K562 (cell line): ENCODE data around the gene PUDP. TPM values are rescaled to one million over a fixed set of nuclear protein-coding genes. Genes with fewer than 3 reads are reported as not detected.

Source experiments
- ATAC-seq: fragments of 200-7000 bp; cut with Tn5 transposase; 3 replicates; pipeline ENCODE4 v1.9.1; 2020; ENCODE audit warnings: moderate library complexity
- BruUV-seq: library from RNA; stranded (reverse); fragments of 400-500 nt; replicated peaks from 2 replicates; lab custom pipeline; 2021; lab: Mats Ljungman, UMichigan
- CTCF ChIA-PET: fragments of 300-600 bp; formaldehyde crosslinking; extraction: SDS; loops from one replicate; lab custom pipeline; 2021; ENCODE audit warnings: low intra/inter-chr PET ratio; lab: Yijun Ruan, JAX
- POLR2A ChIA-PET: fragments of 300-600, 350-650 bp; sonication (Branson Sonifier 250); formaldehyde crosslinking; extraction: SDS; loops from one replicate; lab custom pipeline; 2021; ENCODE audit warnings: antibody characterized with exemption, inconsistent platforms; lab: Yijun Ruan, JAX
- DNase-seq, 4 experiments: peaks; one replicate each; pipeline versions ENCODE4 v3.0.0 to v3.0.0-alpha.2; 2011 to 2018; ENCODE audit warnings: low spot score in 3 of 4, mixed read lengths in 3 of 4; ENCODE audit errors: extremely low read depth in 1 of 4
- FAIRE-seq: peaks from 2 replicates; lab custom pipeline; 2011; peaks lifted over from hg19 to GRCh38; lab: Jason Lieb, UNC
- H2AFZ ChIP-seq: 2 replicates; pipeline ENCODE4 v1.6.0; 2011; ENCODE audit warnings: low read depth, low read length, control low read depth, inconsistent platforms
- H3K27ac ChIP-seq: fragments of 200-600 bp; 3 replicates; pipeline ENCODE4 v1.8.0; 2011; ENCODE audit warnings: low read depth, mild to moderate bottlenecking, control low read depth, inconsistent platforms, low read length, moderate library complexity, mixed read lengths; ENCODE audit errors: extremely low read depth
- H3K27me3 ChIP-seq, 2 experiments: fragments of 300-600 bp in 1 of 2; 2 replicates in 1 of 2; 3 replicates in 1 of 2; pipeline versions ENCODE4 v1.6.0 to v1.8.0; 2011; ENCODE audit warnings: inconsistent platforms in 2 of 2, low read length in 2 of 2, mild to moderate bottlenecking in 1 of 2, mixed read lengths in 1 of 2, moderate library complexity in 1 of 2; ENCODE audit not compliant: control insufficient read depth in 2 of 2, insufficient read depth in 2 of 2
- H3K36me3 ChIP-seq: fragments of 300-600 bp; 3 replicates; pipeline ENCODE4 v1.8.0; 2011; ENCODE audit warnings: mild to moderate bottlenecking, low read length, inconsistent platforms; ENCODE audit not compliant: control insufficient read depth, insufficient read depth
- H3K4me1 ChIP-seq, 2 experiments: fragments of 200-600 bp in 1 of 2; replicated peaks in 1 of 2; 2 replicates in 1 of 2; 3 replicates in 1 of 2; pipeline versions ENCODE4 v1.5.1 to v1.8.0; 2011; ENCODE audit warnings: inconsistent platforms in 2 of 2, low read length in 2 of 2, mild to moderate bottlenecking in 1 of 2, mixed read lengths in 1 of 2, moderate library complexity in 1 of 2; ENCODE audit not compliant: control insufficient read depth in 2 of 2, insufficient read depth in 2 of 2
- H3K4me2 ChIP-seq: 2 replicates; pipeline ENCODE4 v1.6.1; 2011; ENCODE audit warnings: low read length, control low read depth, inconsistent platforms, mixed read lengths; ENCODE audit not compliant: insufficient read depth
- H3K4me3 ChIP-seq: fragments of 200-600 bp; sonication (generic), shearing (Covaris generic); 2 replicates; pipeline ENCODE4 v1.5.1; 2016; ENCODE audit warnings: control low read depth, inconsistent platforms
- H3K79me2 ChIP-seq: fragments of 200-600 bp; 3 replicates; pipeline ENCODE4 v1.8.0; 2011; ENCODE audit warnings: low read length, inconsistent platforms; ENCODE audit not compliant: control insufficient read depth, insufficient read depth
- H3K9ac ChIP-seq, 2 experiments: 2 replicates each; pipeline versions ENCODE4 v1.6.0 to v1.6.1; 2011; ENCODE audit warnings: low read depth in 2 of 2, low read length in 2 of 2, control low read depth in 1 of 2, inconsistent platforms in 1 of 2, mild to moderate bottlenecking in 1 of 2, mixed read lengths in 1 of 2; ENCODE audit not compliant: insufficient read depth in 1 of 2
- H3K9me1 ChIP-seq: one replicate; pipeline ENCODE4 v1.6.0; 2011; ENCODE audit warnings: inconsistent platforms, mild to moderate bottlenecking, low read length, moderate library complexity; ENCODE audit not compliant: control insufficient read depth, insufficient read depth
- H3K9me3 ChIP-seq: replicated peaks from 2 replicates; pipeline ENCODE4 v1.5.1; 2011; ENCODE audit warnings: low read depth, low read length, inconsistent platforms; ENCODE audit not compliant: control insufficient read depth, insufficient read depth
- H4K20me1 ChIP-seq: replicated peaks from 2 replicates; pipeline ENCODE4 v1.6.1; 2011; ENCODE audit warnings: low read length, inconsistent platforms, mixed read lengths; ENCODE audit not compliant: control insufficient read depth, insufficient read depth
- CTBP1 ChIP-seq: fragments of 450-650 bp; IDR thresholded peaks from 2 replicates; pipeline ENCODE4 v1.6.1; 2016; ENCODE audit warnings: borderline replicate concordance
- FOXK1 ChIP-seq: sonication (generic); formaldehyde crosslinking; IDR thresholded peaks from 2 replicates; pipeline ENCODE4 v1.8.0; 2022; ENCODE audit warnings: missing genetic modification reagents, mild to moderate bottlenecking, borderline replicate concordance
- NR2F6 ChIP-seq: fragments of 450-650 bp; formaldehyde crosslinking; IDR thresholded peaks from 2 replicates; pipeline ENCODE4 v1.4.0; 2020; ENCODE audit warnings: mild to moderate bottlenecking
- RFX1 ChIP-seq: fragments of 450-650 bp; IDR thresholded peaks from 2 replicates; pipeline ENCODE4 v1.6.1; 2016; ENCODE audit warnings: mild to moderate bottlenecking, moderate library complexity
- SRF ChIP-seq, 2 experiments: fragments of 250-450, 450-650 bp in 1 of 2; sonication (Bioruptor Pico) in 1 of 2; sonication (generic) in 1 of 2; formaldehyde crosslinking; IDR thresholded peaks; 2 replicates each; pipeline versions ENCODE4 v1.5.0 to v1.5.1; 2020 to 2022; ENCODE audit warnings: mild to moderate bottlenecking in 1 of 2, missing genetic modification reagents in 1 of 2
- ZNF146 ChIP-seq: IDR thresholded peaks from one replicate; pipeline ENCODE4 v1.6.1; 2018; ENCODE audit warnings: missing compliant biosample characterization; ENCODE audit not compliant: unreplicated experiment
- ZNF75A ChIP-seq: fragments of 450-650 bp; formaldehyde crosslinking; IDR thresholded peaks from 2 replicates; pipeline ENCODE4 v1.4.0; 2020; ENCODE audit warnings: mild to moderate bottlenecking
- WGBS: fragments of 100-300 bp; shearing (Covaris generic); methylation state at CpG from one replicate; pipeline ENCODE4 v1.1.6; 2016; ENCODE audit warnings: low coverage, mixed read lengths; ENCODE audit not compliant: insufficient coverage; ENCODE audit errors: missing lambda C conversion rate; 5-methylcytosine and 5-hydroxymethylcytosine counted together
- in situ Hi-C: fragments of 300-500 bp; cut with MboI; formaldehyde crosslinking; loops from 4 replicates; pipeline ENCODE4 v1.15.0; 2018; ENCODE audit warnings: inconsistent platforms, mixed read lengths
- intact Hi-C: fragments of 100-400 bp; cut with micrococcal nuclease; formaldehyde crosslinking; loops from 2 replicates; pipeline ENCODE4 v1.14.2; 2022
- polyA plus RNA-seq, 8 experiments: library from polyadenylated mRNA; depleted of rRNA in 4 of 8; stranded (reverse) in 5 of 8; unstranded in 3 of 8; fragments of >200 nt; fragmentation: Nextera tagmentation in 2 of 8; fragmentation: Illumina TruSeq in 1 of 8; extraction: Ambion mirVana in 2 of 8; extraction: Trizol in 1 of 8; gene quantifications; 2 replicates each; pipeline versions ENCODE4 v1.2.1 to v1.2.3, GENCODE V29; 2011 to 2014; ENCODE audit warnings: inconsistent platforms in 1 of 8, missing spikeins in 1 of 8
- total RNA-seq, 7 experiments: library from RNA; depleted of rRNA in 6 of 7; stranded (reverse); fragments of >200 nt in 6 of 7; fragmentation: Illumina TruSeq in 2 of 7; extraction: Trizol in 2 of 7; gene quantifications; 2 replicates each; pipeline versions ENCODE4 v1.2.1 to v1.2.3, GENCODE V29; 2011 to 2021; ENCODE audit warnings: low replicate concordance in 1 of 7
- TF ChIP-seq, protein P1 (sequence below): fragments of 250-450 bp; sonication (Bioruptor Pico); IDR thresholded peaks from 2 replicates; pipeline ENCODE4 v1.8.0; 2021; ENCODE audit warnings: mild to moderate bottlenecking, moderate library complexity
- TF ChIP-seq, protein P2 (sequence below): fragments of 450-650 bp; IDR thresholded peaks from 2 replicates; pipeline ENCODE4 v1.6.1; 2016
- TF ChIP-seq, protein P3 (sequence below): sonication (generic); formaldehyde crosslinking; IDR thresholded peaks from 2 replicates; pipeline ENCODE4 v1.8.0; 2023; ENCODE audit warnings: mild to moderate bottlenecking, missing genetic modification reagents

PUDP gene
- total and polyA plus RNA-seq, 9 of the 15 experiments (the other 6 are each of a cell fraction or from before 2014, with no cell fraction given) = 13.6 to 63.0 (median 29.2) TPM

DNA sequence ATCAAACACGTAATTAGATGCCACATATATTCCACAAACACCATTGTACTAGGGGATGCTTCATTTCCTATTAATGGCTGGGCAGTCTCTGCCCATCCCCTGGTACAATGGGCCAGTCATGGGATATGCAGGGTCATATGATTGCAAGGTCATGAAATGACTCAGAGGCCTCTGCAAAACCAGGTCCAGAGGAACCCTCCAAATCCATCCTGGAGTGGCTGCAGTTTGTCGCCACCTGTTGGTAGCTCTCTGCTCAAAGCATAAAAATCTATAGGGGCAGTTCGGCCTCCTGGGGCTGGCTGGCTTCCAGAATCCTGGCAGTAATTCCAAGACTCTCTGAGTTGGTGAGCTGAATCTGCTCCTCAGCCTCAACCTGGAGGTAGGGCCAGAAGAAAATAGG, 22.9 kb upstream of the PUDP start:
- H3K9me1 ChIP-seq = no peaks in the 10 kb centered on the region
- no peak for TF ChIP-seq RFX1
- TF ChIP-seq, protein P1, sequence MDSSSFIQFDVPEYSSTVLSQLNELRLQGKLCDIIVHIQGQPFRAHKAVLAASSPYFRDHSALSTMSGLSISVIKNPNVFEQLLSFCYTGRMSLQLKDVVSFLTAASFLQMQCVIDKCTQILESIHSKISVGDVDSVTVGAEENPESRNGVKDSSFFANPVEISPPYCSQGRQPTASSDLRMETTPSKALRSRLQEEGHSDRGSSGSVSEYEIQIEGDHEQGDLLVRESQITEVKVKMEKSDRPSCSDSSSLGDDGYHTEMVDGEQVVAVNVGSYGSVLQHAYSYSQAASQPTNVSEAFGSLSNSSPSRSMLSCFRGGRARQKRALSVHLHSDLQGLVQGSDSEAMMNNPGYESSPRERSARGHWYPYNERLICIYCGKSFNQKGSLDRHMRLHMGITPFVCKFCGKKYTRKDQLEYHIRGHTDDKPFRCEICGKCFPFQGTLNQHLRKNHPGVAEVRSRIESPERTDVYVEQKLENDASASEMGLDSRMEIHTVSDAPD (CRISPR knock-in tag) = no peak
- TF ChIP-seq CTBP1 = peak; percentile 42; the same call in 1 of the 2 replicates
- no peak for TF ChIP-seq ZNF146 (CRISPR knock-in tag)
- TF ChIP-seq FOXK1 (CRISPR knock-in tag) = no peak
- no peak for TF ChIP-seq SRF (CRISPR knock-in tag; IDR thresholded peaks at IDR 0.05)
- TF ChIP-seq, protein P2, sequence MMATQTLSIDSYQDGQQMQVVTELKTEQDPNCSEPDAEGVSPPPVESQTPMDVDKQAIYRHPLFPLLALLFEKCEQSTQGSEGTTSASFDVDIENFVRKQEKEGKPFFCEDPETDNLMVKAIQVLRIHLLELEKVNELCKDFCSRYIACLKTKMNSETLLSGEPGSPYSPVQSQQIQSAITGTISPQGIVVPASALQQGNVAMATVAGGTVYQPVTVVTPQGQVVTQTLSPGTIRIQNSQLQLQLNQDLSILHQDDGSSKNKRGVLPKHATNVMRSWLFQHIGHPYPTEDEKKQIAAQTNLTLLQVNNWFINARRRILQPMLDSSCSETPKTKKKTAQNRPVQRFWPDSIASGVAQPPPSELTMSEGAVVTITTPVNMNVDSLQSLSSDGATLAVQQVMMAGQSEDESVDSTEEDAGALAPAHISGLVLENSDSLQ = no peak
- TF ChIP-seq ZNF75A (CRISPR knock-in tag) = no peak
- TF ChIP-seq NR2F6 (CRISPR knock-in tag) = no peak
- TF ChIP-seq, protein P3, sequence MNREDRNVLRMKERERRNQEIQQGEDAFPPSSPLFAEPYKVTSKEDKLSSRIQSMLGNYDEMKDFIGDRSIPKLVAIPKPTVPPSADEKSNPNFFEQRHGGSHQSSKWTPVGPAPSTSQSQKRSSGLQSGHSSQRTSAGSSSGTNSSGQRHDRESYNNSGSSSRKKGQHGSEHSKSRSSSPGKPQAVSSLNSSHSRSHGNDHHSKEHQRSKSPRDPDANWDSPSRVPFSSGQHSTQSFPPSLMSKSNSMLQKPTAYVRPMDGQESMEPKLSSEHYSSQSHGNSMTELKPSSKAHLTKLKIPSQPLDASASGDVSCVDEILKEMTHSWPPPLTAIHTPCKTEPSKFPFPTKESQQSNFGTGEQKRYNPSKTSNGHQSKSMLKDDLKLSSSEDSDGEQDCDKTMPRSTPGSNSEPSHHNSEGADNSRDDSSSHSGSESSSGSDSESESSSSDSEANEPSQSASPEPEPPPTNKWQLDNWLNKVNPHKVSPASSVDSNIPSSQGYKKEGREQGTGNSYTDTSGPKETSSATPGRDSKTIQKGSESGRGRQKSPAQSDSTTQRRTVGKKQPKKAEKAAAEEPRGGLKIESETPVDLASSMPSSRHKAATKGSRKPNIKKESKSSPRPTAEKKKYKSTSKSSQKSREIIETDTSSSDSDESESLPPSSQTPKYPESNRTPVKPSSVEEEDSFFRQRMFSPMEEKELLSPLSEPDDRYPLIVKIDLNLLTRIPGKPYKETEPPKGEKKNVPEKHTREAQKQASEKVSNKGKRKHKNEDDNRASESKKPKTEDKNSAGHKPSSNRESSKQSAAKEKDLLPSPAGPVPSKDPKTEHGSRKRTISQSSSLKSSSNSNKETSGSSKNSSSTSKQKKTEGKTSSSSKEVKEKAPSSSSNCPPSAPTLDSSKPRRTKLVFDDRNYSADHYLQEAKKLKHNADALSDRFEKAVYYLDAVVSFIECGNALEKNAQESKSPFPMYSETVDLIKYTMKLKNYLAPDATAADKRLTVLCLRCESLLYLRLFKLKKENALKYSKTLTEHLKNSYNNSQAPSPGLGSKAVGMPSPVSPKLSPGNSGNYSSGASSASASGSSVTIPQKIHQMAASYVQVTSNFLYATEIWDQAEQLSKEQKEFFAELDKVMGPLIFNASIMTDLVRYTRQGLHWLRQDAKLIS (CRISPR knock-in tag) = no peak

More for the DNA sequence above, 22.9 kb upstream of the PUDP start:
- peak; percentile 83 for ATAC-seq
- peak; percentile 40 to 64 (median 54) for DNase-seq
- H3K27me3 ChIP-seq = no peaks in the 10 kb centered on the region
- BruUV-seq = no TSS peak
- H3K4me3 ChIP-seq = no peak overlapping the region
- intact Hi-C loops = loop anchor here (1.0 kb wide), 1 partner anchor 39 kb away; no protein-coding TSS in a partner anchor
- H3K9me3 ChIP-seq = no peaks in the 10 kb centered on the region
- no peaks in the 10 kb centered on the region for H4K20me1 ChIP-seq
- H3K36me3 ChIP-seq = no peaks in the 10 kb centered on the region
- H3K4me2 ChIP-seq = no peak overlapping the region
- in situ Hi-C loops = no loop called here
- WGBS = 15% methylated on average over 2 of the region's 3 CpGs
- H3K9ac ChIP-seq = no peak overlapping the region
- POLR2A ChIA-PET = interaction anchor here (0.7 kb wide), 1 partner anchor 221 kb away, joined by 3 read pairs; no protein-coding TSS in a partner anchor
- CTCF ChIA-PET = no interaction called here
- no peak overlapping the region for H2AFZ ChIP-seq
- no peaks in the 10 kb centered on the region for H3K4me1 ChIP-seq
- peak; percentile 48 for FAIRE-seq
- H3K79me2 ChIP-seq = no peaks in the 10 kb centered on the region
- H3K27ac ChIP-seq = no peak overlapping the region
